DOHH2 (cell line): ENCODE data around the gene IGSF3.
"Not testable (repeated sequence)": the region's sequence is repeated elsewhere in the genome, so short reads cannot be mapped to it uniquely, and the experiment has no call there.

ENCODE experiments used
- CTCF ChIP-seq: fragments of 200-600 bp; sonication (generic); IDR thresholded peaks from one replicate; pipeline ENCODE4 v1.5.1; 2014; ENCODE audit warnings: antibody characterized with exemption, mild to moderate bottlenecking, low read depth, low read length; ENCODE audit not compliant: poor library complexity, severe bottlenecking
- EZH2phosphoT487 ChIP-seq: fragments of 200-600 bp; sonication (generic); IDR thresholded peaks from 2 replicates; pipeline ENCODE4 v1.6.1; 2017; ENCODE audit warnings: borderline replicate concordance, mild to moderate bottlenecking, antibody characterized with exemption, low read length, moderate library complexity, mixed read lengths

GRCh38 chr1:116657836-116658235 lies 9.7 kb downstream of the IGSF3 start:
- not testable (repeated sequence) for TF ChIP-seq CTCF, EZH2phosphoT487
